ENCODE data around the gene ANKRD55.
"Not testable (repeated sequence)": the region's sequence is repeated elsewhere in the genome, so short reads cannot be mapped to it uniquely, and the experiment has no call there.

Gene ANKRD55

DNA sequence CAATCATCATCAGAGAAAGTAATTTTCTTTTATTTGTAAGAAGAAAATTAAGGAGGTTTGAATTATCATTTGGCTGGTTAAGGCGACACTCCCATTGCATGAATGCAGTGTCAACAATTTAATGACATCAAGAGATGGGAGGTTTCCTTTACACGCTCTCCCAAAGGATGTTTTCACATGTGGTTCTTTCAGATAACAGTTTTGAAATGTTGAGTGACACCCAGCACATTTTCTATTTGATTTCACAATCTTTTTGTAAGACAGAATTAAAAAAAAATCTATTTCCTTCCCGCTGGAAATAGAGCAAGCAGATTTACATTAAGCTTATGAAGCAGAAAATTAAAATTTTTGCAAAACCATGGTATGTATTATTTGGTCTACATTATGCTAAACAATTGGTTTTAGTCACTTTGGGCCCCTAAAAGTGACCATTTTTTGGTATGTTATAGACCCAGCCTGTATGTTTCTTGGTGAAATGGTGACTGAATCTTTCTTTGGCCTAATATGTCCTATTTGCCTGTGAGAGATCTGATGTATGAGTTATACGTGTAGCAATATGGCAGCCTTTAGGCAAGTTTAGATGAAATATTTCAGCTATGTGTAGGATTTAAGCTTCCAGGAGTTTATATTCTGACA, 18.9 kb upstream of the ANKRD55 start:
- no peak for DNase-seq

GRCh38 chr5:56251440-56251839, 18.3 kb upstream of the ANKRD55 start:
- DNase-seq = no peak

GRCh38 chr5:56250011-56250410, 16.9 kb upstream of the ANKRD55 start:
- no peak for DNase-seq

DNA sequence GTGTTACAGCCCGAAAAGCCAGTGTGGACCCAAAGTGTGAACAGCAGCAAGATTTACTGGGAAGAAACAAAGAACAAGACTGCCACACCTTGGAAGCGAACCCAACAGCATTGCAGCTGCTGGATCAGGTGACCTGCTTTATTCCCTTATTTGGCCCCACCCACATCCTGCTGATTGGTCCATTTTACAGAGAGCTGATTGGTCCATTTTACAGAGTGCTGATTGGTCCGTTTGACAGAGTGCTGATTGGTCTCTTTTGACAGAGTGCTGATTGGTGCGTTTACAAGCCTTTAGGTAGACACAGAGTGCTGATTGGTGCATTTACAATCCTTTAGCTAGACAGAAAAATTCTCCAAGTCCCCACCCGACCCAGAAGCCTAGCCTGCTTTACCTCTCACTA, 16.0 kb upstream of the ANKRD55 start:
- DNase-seq = not testable (repeated sequence)

GRCh38 chr5:56247592-56247991, 14.5 kb upstream of the ANKRD55 start:
- DNase-seq = no peak

DNA sequence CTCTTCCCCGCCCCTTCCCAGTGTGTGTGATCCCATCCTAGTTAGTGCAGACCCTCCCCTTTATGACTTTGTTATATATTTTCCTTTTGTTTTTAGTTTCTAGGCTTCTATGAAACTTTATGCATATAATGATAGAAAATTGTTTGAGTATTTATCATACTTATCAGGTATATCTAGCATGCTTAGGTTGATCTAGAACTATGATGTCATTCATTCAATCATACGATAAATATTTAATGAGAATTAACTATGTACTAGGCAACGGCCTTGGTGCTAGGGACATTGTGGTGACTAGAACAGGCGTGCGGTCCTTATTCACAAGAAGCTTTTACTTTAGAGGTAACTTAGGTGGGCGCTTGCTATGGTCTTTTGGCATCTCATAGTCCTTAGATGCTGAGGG, 13.6 kb upstream of the ANKRD55 start:
- DNase-seq = no peak

GRCh38 chr5:56245481-56245880, 12.4 kb upstream of the ANKRD55 start:
- DNase-seq = no peak

DNA sequence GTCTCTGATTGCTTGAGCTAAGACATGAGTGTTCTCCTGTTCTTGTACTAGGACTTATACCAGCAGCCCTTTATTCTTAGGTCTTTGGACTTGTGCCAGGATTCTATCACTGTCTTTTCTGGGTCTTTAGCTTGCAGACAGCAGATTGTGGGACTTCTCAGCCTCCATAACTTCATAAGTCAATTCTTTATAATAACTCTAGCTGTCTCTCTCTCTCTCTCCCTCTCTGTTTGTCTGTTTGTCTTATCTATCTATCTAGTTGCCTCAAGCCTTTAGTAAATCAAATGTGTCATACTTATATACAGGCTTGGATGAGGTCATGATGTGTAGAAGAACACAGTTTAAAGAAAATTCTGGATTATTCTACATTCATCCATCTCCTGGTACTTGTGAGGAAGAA, 11.5 kb upstream of the ANKRD55 start:
- DNase-seq = no peak

DNA sequence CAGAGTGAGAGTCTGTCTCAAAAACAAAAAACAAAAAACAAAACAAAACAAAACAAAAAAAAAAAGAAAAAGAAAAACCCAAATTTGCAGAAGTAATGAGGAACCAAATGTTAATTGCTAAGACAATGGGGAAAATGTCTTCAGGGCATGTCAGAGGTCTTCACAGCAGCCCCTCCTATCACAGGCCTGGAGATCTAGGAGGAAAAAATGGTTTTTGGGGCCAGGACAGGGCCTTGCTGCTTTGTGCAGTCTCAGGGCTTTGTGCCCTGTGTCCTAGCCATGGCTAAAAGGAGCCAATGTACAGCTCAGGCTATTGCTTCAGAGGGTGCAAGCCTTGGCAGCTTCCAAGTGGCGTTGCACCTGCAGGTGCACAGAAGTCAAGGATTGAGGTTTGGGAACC, 9.1 kb upstream of the ANKRD55 start:
- not testable (repeated sequence) for DNase-seq

DNA sequence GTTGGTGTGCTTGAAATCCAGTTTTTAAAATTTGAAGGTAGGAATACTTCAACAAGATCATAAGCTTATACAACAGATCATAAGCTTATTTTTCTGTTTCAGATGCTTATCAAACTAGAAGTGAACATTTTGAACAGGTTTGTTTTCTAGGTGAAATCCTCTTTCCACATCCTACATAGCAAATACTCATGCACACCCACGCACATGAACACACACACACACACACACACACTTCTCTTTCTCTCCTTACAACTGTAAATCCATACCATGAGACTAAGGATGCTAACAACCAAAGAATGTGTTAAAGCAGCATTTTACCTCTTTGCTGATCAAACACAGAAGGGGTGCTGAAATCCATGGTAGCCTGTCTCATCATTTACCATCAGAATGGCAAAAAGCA, 592 bp downstream of the ANKRD55 start:
- DNase-seq = no peak

DNA sequence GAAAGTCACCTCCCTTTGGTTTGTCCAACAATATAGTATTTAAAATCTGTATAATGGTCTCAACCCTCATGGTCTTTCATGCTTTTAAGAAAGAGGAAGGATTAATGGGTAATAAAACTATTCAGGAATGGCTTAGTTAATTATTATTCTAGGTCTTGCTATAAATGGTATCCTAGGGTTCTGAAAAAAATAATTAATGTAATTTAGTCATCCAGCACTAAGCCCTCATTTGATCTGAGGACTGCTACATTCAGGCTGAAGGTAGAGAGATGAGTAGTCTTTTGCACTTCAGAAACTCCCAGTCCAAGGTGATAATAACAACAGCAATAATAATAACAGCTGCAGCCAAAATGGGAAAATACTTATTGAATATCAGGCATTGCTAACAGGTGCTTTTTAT, 2.6 kb downstream of the ANKRD55 start:
- no peak for DNase-seq

DNA sequence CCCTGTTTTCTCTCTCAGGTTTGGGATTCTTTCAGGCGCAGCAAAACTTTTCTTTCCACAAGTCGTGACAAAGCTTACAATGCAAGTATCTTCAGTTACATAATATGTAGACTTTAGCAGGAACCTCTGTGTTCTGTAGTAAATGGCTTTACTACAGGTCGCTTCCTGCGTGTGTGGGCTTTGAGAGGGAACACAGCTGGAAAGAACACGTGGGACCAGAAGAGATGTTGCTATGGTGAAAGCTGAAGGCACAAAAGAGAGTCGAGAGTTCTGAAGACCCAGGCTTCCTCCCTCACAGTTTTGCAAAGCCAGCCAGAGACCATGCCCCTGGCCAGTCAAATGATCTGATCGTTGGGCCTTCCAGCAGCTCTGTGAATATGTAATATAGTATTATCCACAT, 4.0 kb downstream of the ANKRD55 start:
- DNase-seq = no peak

DNA sequence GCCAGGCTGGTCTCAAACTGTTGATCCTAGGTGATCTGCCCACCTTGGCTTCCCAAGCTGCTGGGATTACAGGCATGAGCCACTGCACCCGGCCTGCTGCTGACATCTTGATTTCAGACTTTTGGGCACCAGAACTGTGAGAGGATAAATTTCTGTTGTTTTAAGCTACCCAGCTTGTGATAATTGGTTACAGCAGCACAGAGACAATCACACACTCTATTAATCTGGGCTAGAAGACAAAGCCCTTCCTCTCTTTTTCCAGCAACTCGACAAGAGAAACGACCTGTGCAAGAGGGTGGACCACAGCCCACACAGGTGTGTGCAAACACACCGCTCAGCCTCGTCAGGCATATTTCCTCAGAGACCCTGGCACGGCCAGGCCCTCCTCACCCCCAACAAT, 4.5 kb downstream of the ANKRD55 start:
- DNase-seq = no peak

DNA sequence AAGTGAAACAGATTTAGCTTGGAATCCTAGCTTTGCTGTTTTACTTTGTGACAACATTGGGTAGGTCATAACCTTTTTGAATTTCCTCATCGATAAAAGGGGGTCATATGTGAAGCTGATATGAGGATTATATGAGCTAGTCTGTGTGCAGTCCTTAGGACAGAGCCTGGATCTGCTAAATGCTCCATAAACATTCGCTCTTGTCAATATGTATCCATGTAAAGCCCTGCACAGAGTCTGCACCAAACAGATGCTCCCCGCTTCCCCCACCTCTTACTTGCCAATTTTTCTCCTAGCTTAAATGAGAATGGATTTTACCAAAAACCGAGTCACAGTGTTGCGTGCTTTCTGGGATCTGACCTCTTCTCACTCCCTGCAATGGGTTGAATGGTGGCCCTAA, 5.4 kb downstream of the ANKRD55 start:
- no peak for DNase-seq

GRCh38 chr5:56223298-56223697, 9.8 kb downstream of the ANKRD55 start:
- not testable (repeated sequence) for DNase-seq

DNA sequence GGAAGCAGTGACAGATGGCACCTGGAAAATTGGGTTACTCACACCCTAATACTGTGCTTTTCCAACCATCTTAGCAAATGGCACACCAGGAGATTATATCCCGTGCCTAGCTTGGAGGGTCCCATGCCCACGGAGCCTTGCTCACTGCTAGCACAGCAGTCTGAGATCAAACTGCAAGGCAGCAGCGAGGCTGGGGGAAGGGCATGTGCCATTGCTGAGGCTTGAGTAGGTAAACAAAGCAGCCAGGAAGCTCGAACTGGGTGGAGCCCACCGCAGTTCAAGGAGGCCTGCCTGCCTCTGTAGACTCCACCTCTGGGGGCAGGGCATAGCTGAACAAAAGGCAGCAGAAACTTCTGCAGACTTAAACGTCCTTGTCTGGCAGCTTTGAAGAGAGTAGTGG, 11.5 kb downstream of the ANKRD55 start:
- not testable (repeated sequence) for DNase-seq

GRCh38 chr5:56215019-56215830, 17.9 kb downstream of the ANKRD55 start:
- DNase-seq = no peak

DNA sequence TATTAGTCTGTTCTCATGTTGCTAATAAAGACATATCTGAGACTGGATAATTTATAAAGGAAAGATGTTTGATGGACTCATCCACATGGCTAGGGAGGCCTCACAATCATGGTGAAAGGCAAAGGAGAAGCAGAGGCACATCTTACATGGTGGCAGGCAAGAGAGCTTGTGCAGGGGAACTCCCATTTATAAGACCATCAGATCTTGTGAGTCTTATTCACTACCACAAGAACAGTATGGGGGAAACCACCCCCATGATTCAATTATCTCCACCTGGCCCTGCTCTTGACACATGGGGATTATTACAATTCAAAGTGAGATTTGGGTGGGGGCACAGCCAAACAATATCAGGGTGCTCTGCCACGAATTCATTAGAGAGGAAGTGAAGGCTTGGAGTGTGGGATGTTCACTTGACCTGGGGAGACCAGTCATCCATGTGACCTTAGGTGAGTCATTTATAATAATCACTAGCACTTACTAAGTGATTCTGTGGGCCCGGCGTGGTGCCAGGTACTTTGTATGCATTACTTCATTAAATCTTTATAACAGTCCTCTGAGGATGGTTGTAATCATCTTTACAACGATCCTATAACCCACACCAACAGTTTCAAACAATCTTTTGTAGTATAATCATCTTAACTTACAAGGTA, 19.1 kb downstream of the ANKRD55 start:
- DNase-seq = not testable (repeated sequence)

DNA sequence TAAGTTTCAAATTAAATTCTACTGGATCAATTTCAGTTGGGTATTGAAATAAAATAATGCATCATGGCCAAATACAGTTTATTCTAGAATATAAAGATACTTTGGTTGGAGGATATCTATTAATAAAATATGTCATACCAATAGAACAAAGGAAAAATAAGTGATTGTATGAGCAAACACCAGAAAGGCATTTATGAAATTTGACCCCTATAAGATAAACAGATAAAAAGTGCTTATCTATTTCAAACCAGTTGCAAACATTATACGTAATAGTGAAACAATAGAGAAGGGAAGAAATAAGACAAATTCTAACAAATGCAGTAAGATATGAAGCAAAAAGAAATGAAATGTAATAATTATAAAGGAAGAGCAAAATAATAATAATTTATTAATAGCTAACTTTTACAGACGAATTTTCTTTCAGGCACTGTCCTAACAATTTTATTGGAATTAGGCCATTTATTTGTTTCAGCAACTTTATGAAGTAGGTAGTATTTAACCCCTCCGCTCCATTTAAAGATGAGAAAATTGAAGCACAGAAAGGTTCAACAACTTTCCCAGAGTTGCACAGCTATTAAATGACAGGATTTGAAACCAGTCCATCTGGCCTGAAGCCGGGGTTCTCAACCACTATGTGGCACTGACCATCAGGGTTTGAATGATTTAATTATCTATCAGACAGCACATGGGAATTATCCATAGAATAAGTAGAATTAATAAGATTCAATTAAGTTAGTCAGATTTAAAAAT, 20.8 kb downstream of the ANKRD55 start:
- no peak for DNase-seq

- no peak for DNase-seq
Observed at GRCh38 chr5:56211298-56211865, 21.7 kb downstream of the ANKRD55 start.

DNA sequence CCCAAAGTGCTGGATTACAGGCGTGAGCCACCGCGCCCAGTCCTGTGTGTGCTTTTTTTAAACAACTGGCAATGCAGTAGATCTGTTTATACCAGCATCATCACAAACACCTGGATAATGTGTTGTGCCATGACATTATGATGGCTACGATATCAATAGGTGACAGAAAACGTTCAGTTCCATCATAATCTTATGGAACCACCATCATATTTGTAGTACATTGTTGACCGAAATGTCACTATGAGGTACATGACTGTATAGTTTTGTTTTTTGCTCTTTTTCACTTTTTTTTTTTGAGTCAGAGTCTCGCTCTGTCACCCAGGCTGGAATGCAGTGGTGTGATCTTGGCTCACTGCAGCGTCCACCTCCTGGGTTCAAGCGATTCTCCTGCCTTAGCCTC, 24.4 kb downstream of the ANKRD55 start:
- DNase-seq = no peak

DNA sequence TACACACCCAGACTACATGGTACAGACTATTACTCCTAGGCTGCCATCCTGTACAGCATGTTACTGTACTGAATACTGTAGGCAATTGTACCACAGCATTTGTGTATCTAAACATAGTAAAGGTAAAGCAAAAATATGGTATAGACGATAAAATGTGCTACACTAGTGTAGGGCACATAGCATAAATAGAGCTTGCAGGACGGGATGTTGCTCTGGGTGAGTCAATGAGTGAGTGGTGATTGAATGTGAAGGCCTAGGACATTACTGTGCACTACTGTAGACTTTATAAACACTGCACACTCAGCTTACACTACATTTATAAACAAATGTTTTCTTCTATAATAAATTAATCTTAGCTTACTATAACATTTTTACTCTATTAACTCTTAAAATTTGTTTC, 25.6 kb downstream of the ANKRD55 start:
- DNase-seq = no peak

All from activated CD4-positive, alpha-beta T cell treated with anti-CD3 and anti-CD28 coated beads for 4 hours (primary cell).